Fibroblast of the aortic adventitia (primary cell): Measurements from ENCODE around the gene AIRE. TPM values are rescaled to one million over a fixed set of nuclear protein-coding genes. Genes with fewer than 3 reads are reported as not detected.

Experiments used
- DNase-seq: peaks from one replicate; pipeline ENCODE4 v3.0.0-alpha.2; 2010; ENCODE audit warnings: low read depth
- H3K4me3 ChIP-seq: 2 replicates; pipeline ENCODE4 v1.5.1; 2011; ENCODE audit warnings: low read depth, mild to moderate bottlenecking, control low read depth, low read length, moderate library complexity
- CTCF ChIP-seq: IDR thresholded peaks from 2 replicates; pipeline ENCODE4 v1.5.1; 2011; ENCODE audit warnings: mild to moderate bottlenecking, low read length, control low read depth, inconsistent platforms; ENCODE audit not compliant: insufficient read depth
- total RNA-seq: library from RNA; depleted of rRNA; stranded (reverse); fragments of >200 nt; gene quantifications from 2 replicates; pipeline ENCODE4 v1.2.3, GENCODE V29; 2012; ENCODE audit warnings: low replicate concordance

AIRE gene
- total RNA-seq, 1 donor = not detected

DNA sequence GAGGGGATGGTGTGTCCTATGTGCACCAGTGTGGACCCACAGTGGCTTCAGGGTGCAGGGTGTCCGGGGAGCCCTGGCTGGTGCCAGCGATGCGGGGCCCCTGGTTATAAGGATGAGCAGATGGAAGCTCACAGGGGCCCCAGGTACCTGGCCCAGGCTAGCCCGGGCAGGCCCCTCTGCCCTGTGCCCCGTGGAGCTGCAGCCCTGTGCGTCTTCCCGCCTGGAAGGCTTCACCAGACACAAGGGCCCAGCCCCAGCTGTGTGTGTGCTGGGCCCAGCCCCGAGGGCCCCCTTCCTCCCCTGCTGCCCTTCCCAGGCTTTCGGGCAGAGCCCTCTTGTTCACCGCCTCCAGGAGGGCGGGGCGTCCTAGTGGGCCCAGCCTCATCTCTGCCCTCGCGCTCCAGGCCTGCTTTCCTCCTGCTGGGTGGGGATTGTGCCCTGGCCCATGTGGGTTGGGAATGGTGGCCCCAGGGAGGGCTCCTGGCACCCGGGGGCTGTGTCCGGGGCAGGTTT lies 30.1 kb downstream of the AIRE start:
- DNase-seq = no peak
- no peak overlapping the region for H3K4me3 ChIP-seq
- TF ChIP-seq CTCF = no peak

- DNase-seq = no peak
- TF ChIP-seq CTCF = no peak
- H3K4me3 ChIP-seq = no peak overlapping the region
These were observed 30.7 kb downstream of the AIRE start for GRCh38 chr21:44316277-44316900.

GRCh38 chr21:44317241-44317782 lies 31.6 kb downstream of the AIRE start:
- H3K4me3 ChIP-seq = no peak overlapping the region
- no peak for TF ChIP-seq CTCF
- DNase-seq = no peak

DNA sequence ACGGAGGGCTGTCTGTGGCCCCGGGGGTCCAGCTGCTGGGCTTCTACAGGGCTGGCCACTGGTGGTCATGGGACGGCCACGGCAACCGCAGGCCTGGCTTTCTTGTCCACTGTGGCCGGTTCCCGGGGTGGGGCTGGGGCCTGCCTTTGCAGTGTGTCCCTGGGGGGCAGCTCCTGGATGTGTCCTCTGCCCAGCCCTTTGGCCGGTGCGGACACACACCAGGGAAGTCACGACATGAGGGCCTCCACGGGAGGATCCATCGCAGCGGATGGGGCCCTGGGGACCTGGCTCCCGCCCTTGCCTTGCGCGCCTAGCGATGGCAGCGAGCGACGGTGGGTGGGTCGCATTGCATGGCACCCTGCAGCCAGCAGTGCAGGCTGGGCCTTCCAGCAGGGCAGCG lies 32.2 kb downstream of the AIRE start:
- no peak overlapping the region for H3K4me3 ChIP-seq
- no peak for TF ChIP-seq CTCF
- no peak for DNase-seq

GRCh38 chr21:44318489-44319285 lies 33.0 kb downstream of the AIRE start:
- TF ChIP-seq CTCF = no peak
- H3K4me3 ChIP-seq = no peak overlapping the region
- no peak for DNase-seq

DNA sequence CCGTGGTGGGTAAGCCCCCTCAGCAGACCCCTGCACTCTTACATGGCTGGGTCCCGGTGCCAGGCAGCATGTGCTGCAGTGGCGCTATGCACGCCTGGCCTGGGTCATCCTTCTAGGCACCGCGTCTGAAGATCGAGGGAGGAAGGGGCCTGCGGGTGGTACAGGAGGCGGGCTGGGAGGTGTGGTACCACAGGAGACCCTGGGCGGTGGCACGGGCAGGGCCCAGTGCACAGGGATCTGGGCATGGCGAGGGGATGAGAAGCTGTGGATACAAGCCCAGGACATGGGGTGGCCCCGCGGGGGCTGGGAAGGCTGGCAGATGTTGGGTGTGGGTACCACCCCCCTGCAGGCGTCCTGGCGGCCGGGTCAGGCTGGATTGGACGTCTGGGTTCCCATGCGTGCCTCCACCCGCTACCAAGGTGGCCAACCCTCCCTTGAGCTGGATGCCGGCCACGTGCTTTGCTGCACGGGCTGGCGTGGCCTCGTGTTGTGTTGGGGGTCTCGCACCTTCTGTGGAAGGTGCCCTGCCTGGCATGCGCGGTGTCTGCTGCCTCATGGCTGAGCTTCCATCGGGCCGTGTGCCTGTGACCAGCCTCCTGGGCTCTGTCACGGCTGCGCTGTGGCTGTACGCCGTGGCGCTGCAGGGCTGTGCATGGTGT lies 33.9 kb downstream of the AIRE start:
- no peak for DNase-seq
- no peak for TF ChIP-seq CTCF
- no peak overlapping the region for H3K4me3 ChIP-seq
